Activated naive CD8-positive, alpha-beta T cell treated with anti-CD3 and anti-CD28 coated beads, Interleukin-2, amount 50 U/mL, for 24 hours (primary cell): ENCODE results near the gene LRRC75B.

ENCODE experiments used
- ATAC-seq: fragments of 150-1000 bp; cut with Tn5 transposase; one replicate; pipeline ENCODE4 v1.10.0; 2021
- DNase-seq: peaks from one replicate; pipeline ENCODE4 v3.0.0; 2021
- H3K27ac Mint-ChIP-seq: one replicate; pipeline ENCODE4 v1.8.0; 2021; ENCODE audit warnings: mild to moderate bottlenecking, mixed read lengths
- H3K27me3 Mint-ChIP-seq: one replicate; pipeline ENCODE4 v1.8.0; 2021; ENCODE audit warnings: mixed read lengths
- H3K36me3 Mint-ChIP-seq: one replicate; pipeline ENCODE4 v1.8.0; 2021; ENCODE audit warnings: low read depth, mixed read lengths
- H3K4me1 Mint-ChIP-seq: one replicate; pipeline ENCODE4 v1.8.0; 2021; ENCODE audit warnings: mixed read lengths
- H3K4me3 Mint-ChIP-seq: one replicate; pipeline ENCODE4 v1.8.0; 2021; ENCODE audit warnings: mild to moderate bottlenecking, moderate library complexity, mixed read lengths
- H3K9me3 Mint-ChIP-seq: one replicate; pipeline ENCODE4 v1.8.0; 2021; ENCODE audit warnings: mixed read lengths

Gene LRRC75B

GRCh38 chr22:24541681-24542515 is 51.0 kb downstream of the LRRC75B start:
- Mint-ChIP-seq H3K36me3 (peaks cover 20% of the 10 kb centered on the region), H3K9me3 (no peaks in the 10 kb centered on the region), H3K4me1 (peaks cover 2% of the 10 kb centered on the region), H3K4me3 (no peak overlapping the region), H3K27ac (no peak overlapping the region), H3K27me3 (no peaks in the 10 kb centered on the region)
- DNase-seq, result no peak
- peak; percentile 3 for ATAC-seq

DNA sequence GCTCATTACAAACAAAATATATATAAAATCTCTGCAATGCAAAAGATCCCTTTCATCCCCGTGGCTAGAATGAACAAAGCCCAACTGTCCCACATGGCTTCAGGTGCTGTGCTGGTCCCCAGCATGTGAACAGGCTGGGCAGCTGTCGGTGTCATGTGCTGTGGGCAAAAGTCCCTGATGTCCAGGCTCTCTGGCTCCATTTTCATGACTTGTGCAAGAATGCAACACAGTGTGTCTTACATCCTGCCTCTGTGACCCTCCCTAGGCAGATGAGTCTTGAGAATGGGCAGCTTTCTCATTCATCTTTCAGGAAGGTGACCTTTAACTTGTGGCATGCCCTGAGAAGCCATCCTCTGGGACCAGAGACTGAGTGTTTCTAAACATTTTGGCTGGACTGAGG is 52.4 kb downstream of the LRRC75B start:
- Mint-ChIP-seq H3K9me3 (no peaks in the 10 kb centered on the region), H3K36me3 (peaks cover 14% of the 10 kb centered on the region), H3K27ac (no peak overlapping the region), H3K27me3 (no peaks in the 10 kb centered on the region), H3K4me1 (peaks cover 2% of the 10 kb centered on the region), H3K4me3 (no peak overlapping the region)
- ATAC-seq (no peak), DNase-seq (no peak)

- H3K9me3 Mint-ChIP-seq, result no peaks in the 10 kb centered on the region
- DNase-seq (no peak), ATAC-seq (no peak)
- H3K4me1 Mint-ChIP-seq, result no peaks in the 10 kb centered on the region
- H3K4me3 Mint-ChIP-seq, result no peak overlapping the region
- no peaks in the 10 kb centered on the region for H3K27me3 Mint-ChIP-seq
- peaks cover 2% of the 10 kb centered on the region for H3K36me3 Mint-ChIP-seq
- H3K27ac Mint-ChIP-seq, result no peak overlapping the region
These were observed 56.8 kb downstream of the LRRC75B start for GRCh38 chr22:24536089-24536488.
